ENCODE data around the gene OSER1.
"Not testable (repeated sequence)": the region's sequence is repeated elsewhere in the genome, so short reads cannot be mapped to it uniquely, and the experiment has no call there.

The OSER1 gene

GRCh38 chr20:44248410-44248759 is 37.8 kb upstream of the OSER1 start:
- no peak for TF ChIP-seq CTCF (IDR thresholded peaks at IDR 0.05; ENCODE audit: low read depth, low read length)
- no peak for DNase-seq (ENCODE audit: extremely low read depth, low read depth)

- TF ChIP-seq CTCF (IDR thresholded peaks at IDR 0.05; ENCODE audit: low read depth, low read length) = peak; percentile 29
- DNase-seq (ENCODE audit: extremely low read depth, low read depth) = no peak
Observed at GRCh38 chr20:44247586-44248409, 37.2 kb upstream of the OSER1 start.

- DNase-seq (ENCODE audit: extremely low read depth, low read depth) = no peak
- no peak for TF ChIP-seq CTCF (IDR thresholded peaks at IDR 0.05; ENCODE audit: low read depth, low read length)
Observed at GRCh38 chr20:44247131-44247571, 36.6 kb upstream of the OSER1 start, which contains the start of gene GDAP1L1. Gene GDAP1L1 (plus strand): TSS chr20:44247308. CDS start chr20:44247335, 27 bp downstream.

- TF ChIP-seq CTCF (IDR thresholded peaks at IDR 0.05; ENCODE audit: low read depth, low read length) = no peak
- DNase-seq (ENCODE audit: extremely low read depth, low read depth) = no peak
Observed at GRCh38 chr20:44245977-44246376, 35.4 kb upstream of the OSER1 start.

- DNase-seq (ENCODE audit: extremely low read depth, low read depth) = no peak
- TF ChIP-seq CTCF (IDR thresholded peaks at IDR 0.05; ENCODE audit: low read depth, low read length) = no peak
Observed at GRCh38 chr20:44241796-44242195, 31.2 kb upstream of the OSER1 start.

GRCh38 chr20:44236840-44237239 is 26.3 kb upstream of the OSER1 start:
- not testable (repeated sequence) for DNase-seq (ENCODE audit: extremely low read depth, low read depth)

GRCh38 chr20:44235702-44236101 is 25.1 kb upstream of the OSER1 start:
- no peak for DNase-seq (ENCODE audit: extremely low read depth, low read depth)
- no peak for TF ChIP-seq CTCF (IDR thresholded peaks at IDR 0.05; ENCODE audit: low read depth, low read length)

Measured in AG09319 (cell line).